SK-N-SH (cell line): Measurements from ENCODE around the gene SUCLG2.

ENCODE experiments used
- EP300 ChIP-seq, 2 experiments: IDR thresholded peaks; 2 replicates each; pipeline versions ENCODE4 v1.4.0 to v1.6.1; 2012; ENCODE audit warnings: borderline replicate concordance in 1 of 2, low read depth in 1 of 2, low read length in 1 of 2
- EZH2phosphoT487 ChIP-seq: fragments of 200-600 bp; sonication (generic); IDR thresholded peaks from 2 replicates; pipeline ENCODE4 v1.6.1; 2017; ENCODE audit warnings: low read depth, mixed run types, mild to moderate bottlenecking, antibody characterized with exemption, moderate library complexity, borderline replicate concordance
- GATA2 ChIP-seq: sonication (generic); formaldehyde crosslinking; IDR thresholded peaks from 2 replicates; pipeline ENCODE4 v1.5.0; 2020; ENCODE audit warnings: mild to moderate bottlenecking, missing genetic modification reagents
- NFIC ChIP-seq: IDR thresholded peaks from 2 replicates; pipeline ENCODE4 v1.4.0; 2012; ENCODE audit warnings: borderline replicate concordance
- NRF1 ChIP-seq: IDR thresholded peaks from 2 replicates; pipeline ENCODE4 v1.6.1; 2012; ENCODE audit warnings: low read depth, mild to moderate bottlenecking, low read length
- POLR2AphosphoS5 ChIP-seq: IDR thresholded peaks from 2 replicates; pipeline ENCODE4 v1.6.1; 2012; ENCODE audit warnings: low read depth, low read length
- RAD21 ChIP-seq: IDR thresholded peaks from 2 replicates; pipeline ENCODE4 v1.6.1; 2012; ENCODE audit warnings: mild to moderate bottlenecking, low read length
- RCOR1 ChIP-seq: fragments of 150-350 bp; IDR thresholded peaks from 2 replicates; pipeline ENCODE4 v1.6.1; 2017; ENCODE audit warnings: antibody characterized with exemption, low read length
- SMC3 ChIP-seq: IDR thresholded peaks from 2 replicates; pipeline ENCODE4 v1.6.1; 2012; ENCODE audit warnings: low read depth, low read length, improper control_type of control experiment
- TAF1 ChIP-seq: IDR thresholded peaks from 2 replicates; pipeline ENCODE4 v1.6.1; 2012; ENCODE audit warnings: low read depth, mild to moderate bottlenecking, low read length, moderate library complexity, borderline replicate concordance
- YY1 ChIP-seq: IDR thresholded peaks from 2 replicates; pipeline ENCODE4 v1.4.0; 2012; ENCODE audit warnings: low read depth, mild to moderate bottlenecking
- TF ChIP-seq, protein P1 (sequence below): fragments of 200-600 bp; sonication (generic); IDR thresholded peaks from 2 replicates; pipeline ENCODE4 v1.6.1; 2017; ENCODE audit warnings: antibody characterized with exemption, mild to moderate bottlenecking, moderate library complexity
- TF ChIP-seq, protein P2 (sequence below): IDR thresholded peaks from 2 replicates; pipeline ENCODE4 v1.6.1; 2012; ENCODE audit warnings: mild to moderate bottlenecking, low read depth, low read length, moderate library complexity

DNA sequence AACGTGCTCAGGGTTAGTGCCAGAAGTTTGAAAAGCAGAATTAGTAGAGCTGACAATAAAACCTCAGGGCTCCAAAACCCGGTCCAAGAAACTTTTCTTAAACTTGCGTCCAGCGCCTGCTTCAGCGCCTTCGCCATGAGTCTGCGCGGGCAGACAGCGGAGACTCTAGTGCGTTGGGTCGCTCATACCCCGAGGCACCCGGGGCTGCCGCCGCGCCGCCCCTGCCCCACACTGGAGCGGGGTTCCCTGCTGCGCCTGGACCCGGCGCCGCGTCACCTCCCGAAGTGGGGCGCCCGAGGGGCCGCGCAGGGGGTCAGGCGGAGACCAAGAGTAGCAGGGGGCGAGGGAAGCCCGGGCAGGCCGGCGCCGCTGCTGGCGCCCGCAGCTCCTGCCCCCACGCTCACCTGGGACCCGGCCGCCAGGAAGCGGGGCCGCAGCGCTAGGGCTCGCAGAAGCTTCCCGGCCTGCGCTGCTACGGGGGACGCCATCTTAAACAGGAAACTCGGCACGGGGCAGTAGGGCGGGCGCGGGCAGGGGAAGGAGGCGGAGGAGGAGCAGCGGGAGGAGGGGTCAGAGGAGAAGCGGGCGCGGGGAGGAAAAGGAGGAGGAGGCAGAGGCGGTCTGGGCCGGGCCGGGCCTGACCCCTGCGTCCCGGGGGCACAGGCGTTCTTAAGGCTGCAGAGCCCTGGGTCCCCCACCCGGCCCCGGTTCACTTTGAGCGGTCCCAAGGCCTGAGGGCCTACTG lies at the start of gene SUCLG2:
- no peak for TF ChIP-seq SMC3
- TF ChIP-seq, protein P1, sequence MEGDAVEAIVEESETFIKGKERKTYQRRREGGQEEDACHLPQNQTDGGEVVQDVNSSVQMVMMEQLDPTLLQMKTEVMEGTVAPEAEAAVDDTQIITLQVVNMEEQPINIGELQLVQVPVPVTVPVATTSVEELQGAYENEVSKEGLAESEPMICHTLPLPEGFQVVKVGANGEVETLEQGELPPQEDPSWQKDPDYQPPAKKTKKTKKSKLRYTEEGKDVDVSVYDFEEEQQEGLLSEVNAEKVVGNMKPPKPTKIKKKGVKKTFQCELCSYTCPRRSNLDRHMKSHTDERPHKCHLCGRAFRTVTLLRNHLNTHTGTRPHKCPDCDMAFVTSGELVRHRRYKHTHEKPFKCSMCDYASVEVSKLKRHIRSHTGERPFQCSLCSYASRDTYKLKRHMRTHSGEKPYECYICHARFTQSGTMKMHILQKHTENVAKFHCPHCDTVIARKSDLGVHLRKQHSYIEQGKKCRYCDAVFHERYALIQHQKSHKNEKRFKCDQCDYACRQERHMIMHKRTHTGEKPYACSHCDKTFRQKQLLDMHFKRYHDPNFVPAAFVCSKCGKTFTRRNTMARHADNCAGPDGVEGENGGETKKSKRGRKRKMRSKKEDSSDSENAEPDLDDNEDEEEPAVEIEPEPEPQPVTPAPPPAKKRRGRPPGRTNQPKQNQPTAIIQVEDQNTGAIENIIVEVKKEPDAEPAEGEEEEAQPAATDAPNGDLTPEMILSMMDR: no peak
- TF ChIP-seq EP300 (IDR thresholded peaks at IDR 0.05; ENCODE audit: borderline replicate concordance in 1 of 2, low read depth in 1 of 2, low read length in 1 of 2): no peak
- no peak for TF ChIP-seq RCOR1
- peak; percentile 88 for TF ChIP-seq POLR2AphosphoS5
- TF ChIP-seq TAF1: peak; percentile 96
- no peak for TF ChIP-seq RAD21
- no peak for TF ChIP-seq GATA2 (CRISPR knock-in tag)
- peak; percentile 92 for TF ChIP-seq YY1
- TF ChIP-seq EZH2phosphoT487: no peak
- TF ChIP-seq, protein P2, sequence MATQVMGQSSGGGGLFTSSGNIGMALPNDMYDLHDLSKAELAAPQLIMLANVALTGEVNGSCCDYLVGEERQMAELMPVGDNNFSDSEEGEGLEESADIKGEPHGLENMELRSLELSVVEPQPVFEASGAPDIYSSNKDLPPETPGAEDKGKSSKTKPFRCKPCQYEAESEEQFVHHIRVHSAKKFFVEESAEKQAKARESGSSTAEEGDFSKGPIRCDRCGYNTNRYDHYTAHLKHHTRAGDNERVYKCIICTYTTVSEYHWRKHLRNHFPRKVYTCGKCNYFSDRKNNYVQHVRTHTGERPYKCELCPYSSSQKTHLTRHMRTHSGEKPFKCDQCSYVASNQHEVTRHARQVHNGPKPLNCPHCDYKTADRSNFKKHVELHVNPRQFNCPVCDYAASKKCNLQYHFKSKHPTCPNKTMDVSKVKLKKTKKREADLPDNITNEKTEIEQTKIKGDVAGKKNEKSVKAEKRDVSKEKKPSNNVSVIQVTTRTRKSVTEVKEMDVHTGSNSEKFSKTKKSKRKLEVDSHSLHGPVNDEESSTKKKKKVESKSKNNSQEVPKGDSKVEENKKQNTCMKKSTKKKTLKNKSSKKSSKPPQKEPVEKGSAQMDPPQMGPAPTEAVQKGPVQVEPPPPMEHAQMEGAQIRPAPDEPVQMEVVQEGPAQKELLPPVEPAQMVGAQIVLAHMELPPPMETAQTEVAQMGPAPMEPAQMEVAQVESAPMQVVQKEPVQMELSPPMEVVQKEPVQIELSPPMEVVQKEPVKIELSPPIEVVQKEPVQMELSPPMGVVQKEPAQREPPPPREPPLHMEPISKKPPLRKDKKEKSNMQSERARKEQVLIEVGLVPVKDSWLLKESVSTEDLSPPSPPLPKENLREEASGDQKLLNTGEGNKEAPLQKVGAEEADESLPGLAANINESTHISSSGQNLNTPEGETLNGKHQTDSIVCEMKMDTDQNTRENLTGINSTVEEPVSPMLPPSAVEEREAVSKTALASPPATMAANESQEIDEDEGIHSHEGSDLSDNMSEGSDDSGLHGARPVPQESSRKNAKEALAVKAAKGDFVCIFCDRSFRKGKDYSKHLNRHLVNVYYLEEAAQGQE: no peak
- TF ChIP-seq NRF1: peak; percentile 33; the same call in 1 of the 2 replicates
- no peak for TF ChIP-seq NFIC
